Measurements from ENCODE around the gene MAU2. TPM values are rescaled to one million over a fixed set of nuclear protein-coding genes. Genes with fewer than 3 reads are reported as not detected.

Gene MAU2
- total RNA-seq, 2 donors from 2014 or later = 52.5 to 106 TPM

- H3K4me3 ChIP-seq = no peak overlapping the region
- peaks cover 15 to 46% of the 10 kb centered on the region in 2 donors for H3K36me3 ChIP-seq
- no peak for DNase-seq (ENCODE audit: low spot score)
- WGBS = 59% methylated on average over 7 of the region's 7 CpGs
- TF ChIP-seq CTCF (IDR thresholded peaks at IDR 0.05) (peak in 1 of 4 experiments; percentile 6), POLR2AphosphoS5 (IDR thresholded peaks at IDR 0.05) (no peak)
- intact Hi-C loops (cut with DNase I) = no loop called here
- no peaks in the 10 kb centered on the region for H3K9me3 ChIP-seq
- H3K4me1 ChIP-seq (replicated peaks) = no peaks in the 10 kb centered on the region
- no peaks in the 10 kb centered on the region for H3K27me3 ChIP-seq (replicated peaks; ENCODE audit: insufficient read depth)
- no peak overlapping the region for H3K27ac ChIP-seq
These were observed 22.4 kb downstream of the MAU2 start for GRCh38 chr19:19343016-19343362.

- H3K4me1 ChIP-seq (replicated peaks) = no peaks in the 10 kb centered on the region
- peaks cover 21 to 48% of the 10 kb centered on the region in 2 donors for H3K36me3 ChIP-seq
- TF ChIP-seq POLR2AphosphoS5 (IDR thresholded peaks at IDR 0.05) (no peak), CTCF (IDR thresholded peaks at IDR 0.05) (no peak), POLR2A (IDR thresholded peaks at IDR 0.05) (no peak)
- no peaks in the 10 kb centered on the region for H3K9me3 ChIP-seq
- DNase-seq (ENCODE audit: low spot score) = no peak
- no peak overlapping the region for H3K4me3 ChIP-seq
- H3K27ac ChIP-seq = no peak overlapping the region
- no peaks in the 10 kb centered on the region for H3K27me3 ChIP-seq (replicated peaks; ENCODE audit: insufficient read depth)
- WGBS = 91% methylated on average over 14 of the region's 14 CpGs
- intact Hi-C loops (cut with DNase I) = no loop called here
These were observed 23.1 kb downstream of the MAU2 start for GRCh38 chr19:19343762-19344161.

- no peaks in the 10 kb centered on the region for H3K9me3 ChIP-seq
- DNase-seq (ENCODE audit: low spot score) = no peak
- TF ChIP-seq POLR2A (IDR thresholded peaks at IDR 0.05) (no peak), POLR2AphosphoS5 (IDR thresholded peaks at IDR 0.05) (no peak), CTCF (IDR thresholded peaks at IDR 0.05) (no peak)
- no peak overlapping the region for H3K27ac ChIP-seq
- 81% methylated on average over 19 of the region's 21 CpGs for WGBS
- intact Hi-C loops (cut with DNase I) = no loop called here
- H3K4me3 ChIP-seq = no peak overlapping the region
- peaks cover 29 to 57% of the 10 kb centered on the region in 2 donors for H3K36me3 ChIP-seq
- H3K4me1 ChIP-seq (replicated peaks) = no peaks in the 10 kb centered on the region
- H3K27me3 ChIP-seq (replicated peaks; ENCODE audit: insufficient read depth) = no peaks in the 10 kb centered on the region
These were observed 24.6 kb downstream of the MAU2 start for GRCh38 chr19:19345232-19345631.

- no peak for DNase-seq (ENCODE audit: low spot score)
- intact Hi-C loops (cut with DNase I) = no loop called here
- Histone ChIP-seq H3K27ac (no peak overlapping the region), H3K9me3 (no peaks in the 10 kb centered on the region), H3K36me3 (peaks cover 29 to 57% of the 10 kb centered on the region in 2 donors), H3K4me3 (no peak overlapping the region), H3K27me3 (replicated peaks; ENCODE audit: insufficient read depth) (no peaks in the 10 kb centered on the region), H3K4me1 (replicated peaks) (no peaks in the 10 kb centered on the region)
- WGBS = 91% methylated on average over 11 of the region's 11 CpGs
- TF ChIP-seq POLR2AphosphoS5 (IDR thresholded peaks at IDR 0.05) (no peak), POLR2A (IDR thresholded peaks at IDR 0.05) (no peak), CTCF (IDR thresholded peaks at IDR 0.05) (no peak)
These were observed 25.3 kb downstream of the MAU2 start for GRCh38 chr19:19345970-19346369.

GRCh38 chr19:19347401-19348110 lies 26.9 kb downstream of the MAU2 start:
- intact Hi-C loops (cut with DNase I) = no loop called here
- 90% methylated on average over 10 of the region's 10 CpGs for WGBS
- H3K9me3 ChIP-seq = no peaks in the 10 kb centered on the region
- no peak for DNase-seq (ENCODE audit: low spot score)
- H3K27me3 ChIP-seq (replicated peaks; ENCODE audit: insufficient read depth) = no peaks in the 10 kb centered on the region
- no peak overlapping the region for H3K4me3 ChIP-seq
- H3K4me1 ChIP-seq (replicated peaks) = no peaks in the 10 kb centered on the region
- no peak for TF ChIP-seq POLR2A (IDR thresholded peaks at IDR 0.05)
- TF ChIP-seq POLR2AphosphoS5 (IDR thresholded peaks at IDR 0.05) = no peak
- TF ChIP-seq CTCF (IDR thresholded peaks at IDR 0.05) = no peak
- peaks cover 31 to 49% of the 10 kb centered on the region in 2 donors for H3K36me3 ChIP-seq
- H3K27ac ChIP-seq = no peak overlapping the region

Measured in prostate gland (tissue), 2 donors.